GM18505 (cell line): Measurements from ENCODE around the gene SNPH.
A peak's percentile ranks its signal among the peaks of the same experiment; 100 is the strongest.
"Not testable (repeated sequence)": the region's sequence is repeated elsewhere in the genome, so short reads cannot be mapped to it uniquely, and the experiment has no call there.

ENCODE experiments used
- ATAC-seq: cut with Tn5 transposase; IDR thresholded peaks from one replicate; pipeline ENCODE4 v1.9.1; 2021; ENCODE audit not compliant: unreplicated experiment
- POLR2A ChIP-seq: IDR thresholded peaks from 4 replicates; pipeline ENCODE4 v1.6.1; 2011; ENCODE audit warnings: borderline replicate concordance; ENCODE audit not compliant: insufficient read depth, insufficient read length; ENCODE audit errors: extremely low read depth

SNPH gene

DNA sequence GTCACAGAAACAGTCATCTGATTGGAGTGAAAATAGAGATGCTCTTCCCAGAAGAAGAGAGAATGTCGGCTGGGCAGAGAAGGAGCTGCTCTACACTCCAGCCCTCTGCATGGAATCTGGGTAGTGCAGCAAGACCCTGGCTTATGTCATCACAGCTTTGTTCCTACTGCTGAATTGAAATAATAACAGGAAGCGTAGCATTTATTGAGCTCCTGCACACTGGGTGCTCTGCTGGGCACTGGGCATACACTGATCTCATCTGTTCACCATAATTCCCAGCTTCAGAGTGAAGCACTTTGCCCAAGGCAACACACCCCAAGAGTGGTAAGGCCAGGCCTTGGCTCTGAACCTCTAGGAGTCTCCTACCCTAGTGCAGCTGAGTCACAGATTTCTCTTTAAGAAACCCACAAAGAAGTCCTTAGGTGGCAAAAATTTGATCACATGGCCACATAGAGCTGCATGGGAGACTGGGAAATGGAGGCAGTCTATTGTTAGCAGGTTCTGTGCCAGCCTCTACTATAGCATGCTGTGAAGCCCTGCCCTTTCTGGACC, 66.7 kb downstream of the SNPH start:
- ATAC-seq, result no peak

DNA sequence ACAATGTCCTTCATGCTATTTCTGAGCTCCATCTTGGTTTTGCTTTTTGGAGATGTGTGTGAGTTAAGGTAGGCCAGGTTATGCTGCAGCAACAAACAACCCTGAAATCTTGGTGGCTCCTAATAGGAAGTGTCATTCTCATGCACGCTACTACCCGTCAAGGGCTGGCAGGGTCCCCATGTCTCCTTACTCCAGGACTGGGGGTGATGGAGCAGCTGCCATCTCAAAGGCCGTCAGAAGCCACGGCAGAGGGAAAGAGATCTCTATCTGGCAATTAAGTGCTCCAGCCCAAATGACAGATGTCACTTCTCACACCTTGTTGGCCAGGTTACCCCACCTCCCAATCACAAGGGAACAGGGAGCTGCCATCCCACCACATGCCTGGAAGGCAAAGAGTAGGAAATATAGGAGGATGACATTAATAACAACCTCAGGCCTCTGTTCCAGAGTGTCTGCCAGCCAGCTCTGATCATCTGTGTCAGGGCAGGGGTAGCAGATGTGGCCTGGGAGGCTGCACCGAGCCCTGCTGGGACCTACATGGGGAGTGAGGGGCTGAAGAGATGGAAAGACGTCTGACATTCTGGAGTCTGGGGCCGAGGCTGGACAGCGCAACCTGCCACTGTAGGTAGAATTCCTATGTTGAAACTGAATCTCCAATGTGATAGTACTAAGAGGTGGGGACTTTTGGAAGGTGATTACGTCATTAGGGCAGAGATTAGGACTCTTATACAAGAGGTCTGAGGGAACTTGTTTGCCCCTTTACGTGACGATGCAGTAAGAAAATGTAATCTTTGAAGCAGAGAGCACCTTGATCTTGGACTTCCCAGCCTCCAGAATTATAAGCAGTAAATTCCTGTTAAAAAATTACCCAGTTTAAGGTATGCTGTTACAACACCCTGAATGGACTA, 67.6 kb downstream of the SNPH start:
- TF ChIP-seq POLR2A, result no peak
- ATAC-seq, result no peak

More for the DNA sequence above, 66.7 kb downstream of the SNPH start:
- TF ChIP-seq POLR2A, result no peak

DNA sequence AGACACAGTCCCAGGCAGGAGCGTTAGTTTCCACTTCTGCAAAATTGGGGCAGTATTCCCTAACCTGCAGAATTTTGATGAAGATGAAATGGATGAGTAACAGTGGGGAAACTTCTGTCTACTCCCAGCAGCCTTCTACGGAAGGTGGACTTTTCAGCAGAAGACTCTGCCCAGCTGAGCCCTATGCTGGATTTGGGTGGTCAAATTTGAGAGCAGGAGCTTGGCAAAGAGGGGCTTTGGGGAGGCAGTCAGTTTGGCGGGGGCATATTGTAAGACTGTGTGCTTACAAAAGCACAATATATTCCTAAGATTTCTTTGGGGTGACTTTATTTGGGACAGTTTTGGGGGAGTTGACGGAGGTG, 68.3 kb downstream of the SNPH start:
- no peak for TF ChIP-seq POLR2A
- ATAC-seq, result no peak

DNA sequence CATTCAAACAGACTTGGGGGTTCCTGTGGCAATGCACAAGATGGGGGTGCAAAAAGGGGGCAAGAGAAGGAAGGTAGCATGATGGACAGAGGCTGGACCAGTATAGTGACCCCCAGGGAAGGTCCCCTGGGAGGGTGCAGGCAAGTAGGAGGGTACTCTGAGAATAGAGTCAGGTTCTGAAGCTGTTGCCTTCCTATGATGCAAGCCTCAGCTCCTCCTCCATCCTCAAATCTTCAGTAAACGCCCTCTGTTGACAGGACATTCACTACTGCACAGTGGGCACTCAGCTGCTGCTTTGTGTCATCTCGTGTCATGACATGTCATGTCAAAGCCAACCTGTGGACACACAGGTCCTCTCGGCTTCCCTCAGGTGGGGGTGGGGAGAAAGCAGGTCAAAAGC, 68.7 kb downstream of the SNPH start:
- TF ChIP-seq POLR2A, result no peak

DNA sequence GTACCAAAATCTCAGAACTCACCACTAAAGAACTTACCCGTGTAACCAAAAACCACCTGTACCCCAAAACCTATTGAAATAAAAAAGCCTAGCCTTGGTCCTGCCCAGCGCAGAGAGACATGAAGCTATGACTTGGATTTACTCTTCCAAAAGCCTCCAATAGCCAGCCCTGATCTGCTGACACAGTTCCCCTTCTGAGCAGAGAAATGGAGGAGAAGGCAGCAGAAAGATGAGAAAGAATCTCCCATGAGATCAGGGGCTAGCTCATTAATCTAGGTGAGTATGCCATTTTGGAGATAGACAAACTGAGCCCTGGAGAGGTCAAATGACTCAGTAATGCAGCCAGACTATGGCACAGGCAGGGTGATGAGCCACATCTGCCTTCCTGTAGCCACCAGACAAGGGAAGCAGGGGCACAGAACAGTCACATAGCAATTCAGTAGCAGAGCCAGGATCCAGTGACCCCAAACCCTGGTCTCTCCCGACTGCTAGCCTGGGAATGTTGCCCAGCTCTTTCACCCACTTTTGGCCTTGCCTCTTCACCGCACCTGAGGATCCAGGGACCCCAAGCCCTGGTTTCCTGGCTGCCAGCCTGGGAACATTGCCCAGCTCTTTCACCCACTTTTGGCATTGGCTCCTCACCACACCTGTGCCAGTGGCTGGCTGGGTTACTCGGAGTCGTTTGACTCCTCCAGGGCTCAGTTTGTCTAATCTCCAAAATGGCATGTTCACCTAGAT, 70.0 kb downstream of the SNPH start:
- peak; percentile 2 for TF ChIP-seq POLR2A
- ATAC-seq, result no peak

More for the DNA sequence above, 68.7 kb downstream of the SNPH start:
- no peak for ATAC-seq

DNA sequence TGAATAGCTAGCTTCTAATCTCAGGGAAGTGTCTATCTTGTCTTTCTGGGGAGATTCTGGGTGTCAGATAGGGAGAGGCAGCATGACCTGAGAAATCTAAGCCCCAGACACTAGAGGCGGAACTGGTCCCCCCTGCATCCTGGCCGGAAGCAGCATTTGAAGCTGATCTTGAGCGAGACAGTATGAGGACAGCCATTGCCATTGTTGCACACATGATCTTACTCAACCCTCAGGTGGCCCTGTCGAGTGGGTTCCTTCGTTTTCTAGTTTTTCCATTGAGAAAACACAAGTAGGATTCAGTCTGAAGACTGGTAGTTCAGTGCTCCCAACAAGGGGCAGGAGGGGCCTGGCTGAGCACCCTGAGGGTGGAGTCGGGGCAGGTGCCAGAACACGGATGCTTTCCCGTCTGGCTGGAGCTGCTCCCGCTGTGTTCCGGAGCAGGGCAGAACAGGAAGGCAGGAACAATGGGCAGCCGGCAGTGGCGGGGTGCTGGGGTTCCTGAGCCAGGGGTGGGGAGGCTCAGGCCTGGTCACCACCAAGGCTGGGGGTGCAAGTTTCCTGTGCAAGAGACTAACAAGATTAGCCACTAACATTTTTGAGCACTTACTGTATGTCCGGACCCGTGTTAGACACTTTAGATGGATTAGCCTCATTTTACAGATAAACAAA, 70.7 kb downstream of the SNPH start:
- TF ChIP-seq POLR2A, result peak; percentile 3
- no peak for ATAC-seq

DNA sequence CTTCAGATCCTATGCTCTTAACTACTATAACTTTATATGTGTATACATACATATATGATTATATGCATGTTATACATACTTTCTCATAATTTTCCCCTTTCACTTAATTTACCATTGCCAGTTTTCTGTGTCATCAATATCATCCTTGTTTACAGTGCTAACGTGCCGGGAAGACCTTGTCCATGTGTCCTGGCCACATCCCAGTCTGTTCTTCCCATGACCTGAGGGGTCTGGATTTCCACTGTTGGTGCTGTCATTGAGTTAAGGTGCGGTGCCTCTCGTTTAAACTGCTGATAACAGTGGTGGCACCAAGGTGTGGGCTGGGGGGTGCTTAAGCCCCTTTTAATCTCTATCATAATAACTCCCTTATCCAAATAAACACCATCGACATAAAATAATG, 71.3 kb downstream of the SNPH start:
- TF ChIP-seq POLR2A, result no peak
- no peak for ATAC-seq

DNA sequence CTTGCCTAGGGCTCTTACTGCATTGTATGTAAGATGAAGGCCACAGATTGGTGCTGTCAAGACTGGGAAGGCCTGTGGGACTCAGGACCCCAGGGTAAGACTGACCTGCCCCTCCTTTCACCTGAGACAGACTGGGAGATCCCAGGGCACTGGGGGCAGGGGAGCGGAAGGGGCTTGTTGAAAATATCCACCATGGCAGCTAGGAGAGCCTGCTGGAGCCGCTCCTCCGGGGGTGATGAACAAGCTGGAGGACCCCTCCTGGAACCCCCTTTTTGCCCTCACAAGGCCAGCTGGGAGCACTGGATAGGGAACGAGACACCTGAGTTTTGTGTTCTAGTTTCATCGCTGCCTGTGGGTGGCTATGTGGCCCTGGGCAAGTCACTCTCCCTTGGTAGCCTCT, 72.0 kb downstream of the SNPH start:
- no peak for TF ChIP-seq POLR2A
- ATAC-seq, result no peak

DNA sequence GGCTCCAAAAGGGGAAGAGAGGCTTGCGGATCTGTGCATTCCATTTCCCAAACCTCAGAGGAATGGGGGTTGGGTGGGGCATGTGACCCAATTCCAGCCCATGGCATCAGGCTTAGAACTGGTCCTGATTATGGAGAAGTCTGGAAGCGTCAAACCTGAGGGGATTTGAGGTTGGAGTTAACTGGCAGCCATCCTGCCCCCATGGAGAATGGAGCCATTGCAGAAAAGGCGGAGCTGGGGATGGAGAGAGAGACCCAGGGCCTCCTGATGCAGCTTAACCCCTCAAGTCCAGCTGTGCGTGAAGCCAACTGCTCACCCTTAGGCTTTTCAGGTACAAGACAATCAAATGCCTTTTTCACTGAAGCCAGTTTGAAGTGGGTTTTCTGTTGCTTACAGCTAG, 72.7 kb downstream of the SNPH start:
- TF ChIP-seq POLR2A, result no peak
- ATAC-seq, result no peak

DNA sequence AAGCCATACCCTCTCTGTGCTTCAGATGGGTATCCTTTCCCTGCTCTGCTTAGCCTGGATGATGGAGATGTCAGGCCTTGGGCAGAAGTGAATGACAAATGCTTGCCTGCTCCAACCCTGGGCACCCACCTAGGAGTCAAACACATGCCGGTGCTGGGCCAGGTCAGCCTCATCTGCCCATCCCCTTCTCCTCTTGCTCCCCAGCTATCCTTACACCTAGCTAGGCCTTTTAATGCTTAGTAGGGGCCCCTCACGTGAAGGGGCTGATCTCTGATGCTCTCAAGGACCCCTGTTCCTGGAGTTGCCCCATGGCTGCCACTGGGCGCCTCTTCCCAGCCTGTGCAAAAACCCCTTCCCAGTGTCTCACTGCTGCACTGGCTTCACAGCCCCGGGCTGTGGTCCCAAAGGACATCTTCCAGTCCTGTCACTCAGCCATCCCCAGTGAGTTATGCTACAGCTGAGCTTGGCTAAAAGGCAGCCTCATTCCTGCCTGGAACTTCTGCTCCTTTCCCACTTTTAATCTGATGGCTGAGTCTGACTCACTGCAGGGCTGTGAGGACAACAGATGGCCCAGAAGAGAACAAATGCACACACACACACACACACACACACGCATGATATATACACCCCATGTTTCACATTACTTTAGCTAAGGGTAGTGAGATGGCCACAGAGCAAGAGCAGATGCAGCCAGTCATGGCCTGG, 75.6 kb downstream of the SNPH start:
- no peak for TF ChIP-seq POLR2A
- ATAC-seq, result no peak

DNA sequence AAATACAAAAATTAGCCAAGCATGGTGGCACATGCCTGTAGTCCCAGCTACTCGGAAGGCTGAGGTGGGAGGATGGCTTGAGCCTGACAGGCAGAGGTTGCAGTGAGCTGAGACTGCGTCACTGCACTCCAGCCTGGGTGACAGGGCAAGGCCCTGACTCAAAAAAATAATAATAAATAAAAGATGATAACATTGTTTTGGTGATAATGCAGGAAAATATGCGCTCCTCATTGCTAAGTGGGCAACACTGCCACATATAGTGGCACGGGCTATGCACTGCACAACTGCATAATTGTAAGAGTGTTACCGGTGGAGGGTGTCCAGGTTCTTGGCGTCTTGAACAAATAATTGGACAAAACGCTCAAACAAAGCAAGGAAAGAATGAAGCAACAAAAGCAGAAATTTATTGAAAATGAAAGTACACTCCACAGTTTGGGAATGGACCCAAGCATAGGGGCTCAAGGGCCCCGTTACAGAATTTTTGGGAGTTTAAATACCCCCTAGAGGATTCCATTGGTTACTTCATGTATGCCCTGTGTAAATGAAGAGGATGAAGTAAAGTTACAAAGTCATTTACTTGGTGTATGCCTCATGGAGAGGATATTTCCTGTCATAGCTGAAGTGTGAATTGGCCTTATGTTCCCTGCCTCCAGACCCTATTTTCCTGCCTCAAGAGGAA, 77.5 kb downstream of the SNPH start:
- ATAC-seq, result not testable (repeated sequence)

DNA sequence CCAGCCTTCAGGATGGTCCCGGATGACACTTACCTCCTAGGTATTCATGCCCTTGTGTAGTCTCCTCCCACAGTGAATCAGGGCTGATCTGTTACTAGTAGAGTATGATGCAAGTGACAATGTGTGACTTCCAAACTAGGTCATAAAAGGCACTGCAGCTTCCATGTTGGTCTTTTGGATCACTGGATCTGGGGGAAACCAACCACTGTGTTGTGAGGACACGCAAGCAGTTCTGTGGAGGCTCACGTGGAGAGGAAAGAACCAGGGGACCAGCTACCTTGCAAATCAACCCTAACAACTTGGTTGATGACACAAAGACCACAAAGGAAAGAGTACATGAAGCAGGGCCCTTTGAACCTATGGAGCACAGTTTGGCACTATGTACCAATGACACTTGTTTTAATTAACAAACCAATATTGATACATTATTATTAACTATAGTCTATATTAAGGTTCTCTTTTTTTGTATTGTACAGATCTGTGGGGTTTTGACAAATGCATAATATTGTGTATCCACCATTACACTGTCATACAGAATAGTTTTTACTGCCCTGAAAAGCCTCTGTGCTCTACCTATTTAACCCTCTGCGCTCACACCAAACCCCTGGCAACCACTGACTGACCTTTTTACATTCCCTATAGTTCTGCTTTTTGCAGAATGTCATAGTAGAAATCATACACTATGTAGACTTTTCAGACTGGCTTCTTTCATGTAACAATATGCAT, 79.1 kb downstream of the SNPH start:
- TF ChIP-seq POLR2A, result no peak
- ATAC-seq, result no peak
